ENCODE measurements around the gene RANBP1. TPM values are rescaled to one million over a fixed set of nuclear protein-coding genes. Genes with fewer than 3 reads are reported as not detected.

RANBP1 gene
- total and polyA plus RNA-seq, 9 of the 15 experiments (the other 6 are each of a cell fraction or from before 2014, with no cell fraction given): 162 to 2,891 (median 1,289) TPM

GRCh38 chr22:20111045-20111688, 4.7 kb upstream of the RANBP1 start (continued):
- no peak for TF ChIP-seq ZKSCAN8 (CRISPR knock-in tag; IDR thresholded peaks at IDR 0.05)
- no peak for TF ChIP-seq HDAC8 (tag; IDR thresholded peaks at IDR 0.05)
- TF ChIP-seq ZNF174 (CRISPR knock-in tag; IDR thresholded peaks at IDR 0.05): no peak
- TF ChIP-seq RAD51 (IDR thresholded peaks at IDR 0.05; ENCODE audit: borderline replicate concordance, low read depth): no peak
- TF ChIP-seq YY1 (IDR thresholded peaks at IDR 0.05; ENCODE audit: borderline replicate concordance in 1 of 3, control insufficient read depth in 1 of 3, extremely low read depth in 1 of 3, insufficient read depth in 3 of 3, insufficient read length in 1 of 3, insufficient replicate concordance in 2 of 3, low read depth in 1 of 3, low read length in 2 of 3): peak in 2 of 3 experiments; percentile 12 to 71
- peak; percentile 85; the same call in 1 of the 2 replicates for TF ChIP-seq NR4A1 (CRISPR knock-in tag; IDR thresholded peaks at IDR 0.05)
- TF ChIP-seq NR4A1 (tag; IDR thresholded peaks at IDR 0.05): peak; percentile 51; the same call in 1 of the 2 replicates
- TF ChIP-seq SFPQ (IDR thresholded peaks at IDR 0.05; ENCODE audit: low read depth, low read length): no peak
- TF ChIP-seq HDAC6 (IDR thresholded peaks at IDR 0.05; ENCODE audit: low read depth, low read length): peak; percentile 95
- TF ChIP-seq IRF9 (tag; IDR thresholded peaks at IDR 0.05): no peak
- no peak for TF ChIP-seq SRSF9 (IDR thresholded peaks at IDR 0.05; ENCODE audit: borderline replicate concordance, low read depth, low read length)
- TF ChIP-seq REST (IDR thresholded peaks at IDR 0.05; ENCODE audit: borderline replicate concordance): no peak
- TF ChIP-seq REST (CRISPR knock-in tag; IDR thresholded peaks at IDR 0.05; ENCODE audit: low read depth): no peak
- TF ChIP-seq CREM (IDR thresholded peaks at IDR 0.05; ENCODE audit: low read depth): no peak

All from K562 (cell line).